NCI-H1417 treated with DMSO at 0.1 percent for 48 hours (cell line): ENCODE results near the gene NAT9.

Source experiments
- DNase-seq: peaks from one replicate; lab custom pipeline; 2025; lab: John Stamatoyannopoulos, UW

NAT9 gene

GRCh38 chr17:74744714-74745547 lies 31.2 kb downstream of the NAT9 start:
- DNase-seq, result no peak

GRCh38 chr17:74744349-74744713 lies 31.8 kb downstream of the NAT9 start:
- DNase-seq, result no peak

GRCh38 chr17:74743755-74744154 lies 32.4 kb downstream of the NAT9 start:
- DNase-seq, result no peak

GRCh38 chr17:74742978-74743545 lies 33.1 kb downstream of the NAT9 start:
- no peak for DNase-seq

- DNase-seq, result no peak
These were observed 34.0 kb downstream of the NAT9 start for GRCh38 chr17:74742153-74742515.

- DNase-seq, result no peak
These were observed 35.3 kb downstream of the NAT9 start for GRCh38 chr17:74740641-74741387.

GRCh38 chr17:74740173-74740572 lies 36.0 kb downstream of the NAT9 start:
- no peak for DNase-seq

GRCh38 chr17:74739227-74739831 lies 36.8 kb downstream of the NAT9 start:
- no peak for DNase-seq

- no peak for DNase-seq
These were observed 37.8 kb downstream of the NAT9 start for GRCh38 chr17:74738051-74738996.

GRCh38 chr17:74737299-74738050 lies 38.7 kb downstream of the NAT9 start:
- DNase-seq, result no peak

- no peak for DNase-seq
These were observed 39.4 kb downstream of the NAT9 start, which contains the start of gene RAB37 for GRCh38 chr17:74736513-74737298. TSS of gene RAB37 (plus strand) at chr17:74737256. CDS start at chr17:74737273, 17 bp downstream.

GRCh38 chr17:74734256-74734655 lies 41.9 kb downstream of the NAT9 start:
- no peak for DNase-seq

GRCh38 chr17:74733365-74734122 lies 42.6 kb downstream of the NAT9 start:
- no peak for DNase-seq

GRCh38 chr17:74732042-74732867 lies 43.9 kb downstream of the NAT9 start:
- DNase-seq, result no peak

- no peak for DNase-seq
These were observed 44.9 kb downstream of the NAT9 start for GRCh38 chr17:74731347-74731605.

GRCh38 chr17:74730491-74731346 lies 45.4 kb downstream of the NAT9 start:
- no peak for DNase-seq

- DNase-seq, result no peak
These were observed 46.3 kb downstream of the NAT9 start for GRCh38 chr17:74729866-74730265.

- DNase-seq, result no peak
These were observed 46.8 kb downstream of the NAT9 start for GRCh38 chr17:74729368-74729767.
